Activated CD8-positive, alpha-beta memory T cell treated with anti-CD3 and anti-CD28 coated beads, Interleukin-2, amount 50 U/mL, for 24 hours (primary cell): ENCODE data around the gene HDDC2.

ENCODE experiments used
- DNase-seq: peaks from one replicate; pipeline ENCODE4 v3.0.0-alpha.2; 2020; ENCODE audit errors: extremely low read depth

Gene HDDC2

GRCh38 chr6:125233202-125233601 is 68.6 kb downstream of the HDDC2 start:
- DNase-seq, result no peak

GRCh38 chr6:125232466-125232865 is 69.3 kb downstream of the HDDC2 start:
- no peak for DNase-seq

- no peak for DNase-seq
These were observed 70.0 kb downstream of the HDDC2 start for GRCh38 chr6:125231574-125232343.

GRCh38 chr6:125231133-125231532 is 70.6 kb downstream of the HDDC2 start:
- DNase-seq, result no peak

- DNase-seq, result no peak
These were observed 71.1 kb downstream of the HDDC2 start for GRCh38 chr6:125230674-125231073.

- DNase-seq, result no peak
These were observed 72.7 kb downstream of the HDDC2 start for GRCh38 chr6:125228981-125229479.

GRCh38 chr6:125227244-125227643 is 74.5 kb downstream of the HDDC2 start:
- no peak for DNase-seq
